GM11168 (cell line): ENCODE measurements around the gene MB21D2.

ENCODE experiments used
- in situ Hi-C: fragments of 300-500 bp; cut with MboI; formaldehyde crosslinking; loops from one replicate; pipeline ENCODE4 v1.12.0; 2022; ENCODE audit warnings: low sequenced_read_pairs; ENCODE audit not compliant: unreplicated experiment

The MB21D2 gene

GRCh38 chr3:192750201-192750600, 167.5 kb downstream of the MB21D2 start:
- in situ Hi-C loops: no loop called here

GRCh38 chr3:192747746-192748145, 169.9 kb downstream of the MB21D2 start:
- in situ Hi-C loops: no loop called here

DNA sequence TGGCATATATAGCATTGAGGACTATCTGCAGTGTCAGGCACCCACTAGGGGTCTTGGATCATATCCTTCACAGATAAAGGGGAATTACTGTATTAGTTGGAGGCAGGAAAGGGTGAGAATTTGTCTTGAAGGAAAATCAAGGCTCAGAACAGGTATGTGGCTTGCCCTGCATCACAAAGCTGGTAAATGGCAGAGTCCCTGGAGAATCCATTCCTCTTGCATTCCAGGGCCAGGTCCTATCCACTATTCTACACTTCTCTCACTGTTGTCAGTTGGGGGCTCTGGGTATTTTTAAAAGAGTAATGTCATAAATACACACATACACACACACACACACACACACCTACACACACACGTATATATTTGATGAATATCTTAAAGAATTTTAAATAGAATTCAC, 170.5 kb downstream of the MB21D2 start:
- in situ Hi-C loops: no loop called here
